Activated CD4-positive, alpha-beta T cell treated with anti-CD3 and anti-CD28 coated beads for 24 hours (primary cell): ENCODE measurements around the gene KDELR1.

Source experiments
- DNase-seq, 2 donors: peaks; one replicate each; pipeline ENCODE4 v3.0.0-alpha.2; 2020; ENCODE audit warnings: low read depth in 2 of 2

The KDELR1 gene

DNA sequence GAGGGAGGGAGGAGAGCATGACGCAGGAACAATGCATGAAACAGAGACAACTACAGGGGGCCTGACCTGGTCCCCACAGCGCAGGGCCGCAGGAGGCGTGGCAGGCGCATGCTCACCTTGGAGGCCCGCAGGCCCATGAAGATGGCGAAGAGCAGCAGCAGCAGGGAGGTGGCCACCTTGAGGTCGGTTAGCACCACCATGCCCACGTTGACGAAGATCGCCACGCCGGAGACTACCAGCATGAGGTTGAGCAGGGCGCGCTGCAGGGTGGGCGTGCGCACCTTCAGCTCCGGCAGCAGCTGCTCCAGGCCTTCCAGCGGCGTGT is 49.0 kb downstream of the KDELR1 start:
- DNase-seq, result no peak

DNA sequence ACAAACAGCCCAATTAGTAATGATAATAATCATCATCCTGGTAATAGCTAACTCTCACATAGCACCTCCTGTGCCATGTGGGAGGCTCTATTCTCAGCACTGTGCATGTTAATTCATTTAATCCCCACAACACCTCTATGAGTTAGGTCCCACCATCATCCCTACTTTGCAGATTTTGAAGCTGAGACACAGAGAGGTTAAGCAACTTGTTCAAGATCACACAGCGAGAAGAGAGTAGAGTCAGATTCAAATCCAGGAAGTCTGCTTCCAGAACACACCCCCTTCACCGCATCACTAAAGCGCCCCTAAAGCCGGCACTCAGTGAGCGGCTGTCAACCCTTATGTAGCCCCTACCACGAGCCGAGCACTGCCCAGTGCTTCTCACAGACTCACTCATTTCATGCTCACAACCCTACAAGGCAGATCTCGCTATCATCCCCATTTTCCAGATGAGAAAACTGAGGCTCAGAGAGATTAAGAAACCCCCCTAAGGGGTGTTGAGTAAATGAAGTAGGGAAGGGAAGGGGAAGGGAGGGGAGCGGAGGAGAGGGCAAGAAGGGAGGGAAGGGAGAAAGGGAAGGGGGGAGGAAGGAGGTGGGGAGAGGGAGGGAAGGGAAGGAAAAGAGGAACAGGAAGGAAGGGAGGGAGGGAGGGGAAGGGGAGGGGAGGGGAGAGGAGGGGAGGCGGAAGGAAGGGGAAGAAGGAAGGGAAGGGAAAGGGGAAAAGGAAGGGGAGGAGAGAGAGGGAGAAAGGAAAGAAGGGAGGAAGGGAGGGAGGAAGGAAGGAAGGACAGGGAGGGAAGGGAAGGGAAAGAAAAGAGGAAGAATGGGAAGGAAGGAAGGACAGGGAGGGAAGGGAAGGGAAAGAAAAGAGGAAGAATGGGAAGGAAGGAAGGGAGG is 49.6 kb downstream of the KDELR1 start:
- no peak for DNase-seq

DNA sequence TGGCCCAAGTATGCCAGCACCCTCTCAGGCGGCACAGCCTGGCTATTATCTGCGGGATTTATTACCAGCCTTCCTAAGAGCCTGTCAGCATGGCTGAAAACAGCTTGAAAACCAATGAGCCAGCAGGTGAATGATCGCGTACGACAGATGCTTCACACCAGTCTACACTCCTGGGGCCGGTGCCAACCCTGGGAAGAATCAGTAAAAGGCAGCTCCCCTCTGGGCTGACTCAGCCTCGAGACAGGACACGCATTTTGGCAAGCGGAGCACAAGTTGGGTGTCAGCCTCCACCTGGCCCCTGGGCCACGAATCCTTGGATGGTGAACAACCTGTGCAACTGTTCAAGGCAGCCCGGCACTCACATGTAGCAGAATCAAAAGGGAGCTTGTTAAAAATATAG is 50.4 kb downstream of the KDELR1 start:
- DNase-seq, result no peak

DNA sequence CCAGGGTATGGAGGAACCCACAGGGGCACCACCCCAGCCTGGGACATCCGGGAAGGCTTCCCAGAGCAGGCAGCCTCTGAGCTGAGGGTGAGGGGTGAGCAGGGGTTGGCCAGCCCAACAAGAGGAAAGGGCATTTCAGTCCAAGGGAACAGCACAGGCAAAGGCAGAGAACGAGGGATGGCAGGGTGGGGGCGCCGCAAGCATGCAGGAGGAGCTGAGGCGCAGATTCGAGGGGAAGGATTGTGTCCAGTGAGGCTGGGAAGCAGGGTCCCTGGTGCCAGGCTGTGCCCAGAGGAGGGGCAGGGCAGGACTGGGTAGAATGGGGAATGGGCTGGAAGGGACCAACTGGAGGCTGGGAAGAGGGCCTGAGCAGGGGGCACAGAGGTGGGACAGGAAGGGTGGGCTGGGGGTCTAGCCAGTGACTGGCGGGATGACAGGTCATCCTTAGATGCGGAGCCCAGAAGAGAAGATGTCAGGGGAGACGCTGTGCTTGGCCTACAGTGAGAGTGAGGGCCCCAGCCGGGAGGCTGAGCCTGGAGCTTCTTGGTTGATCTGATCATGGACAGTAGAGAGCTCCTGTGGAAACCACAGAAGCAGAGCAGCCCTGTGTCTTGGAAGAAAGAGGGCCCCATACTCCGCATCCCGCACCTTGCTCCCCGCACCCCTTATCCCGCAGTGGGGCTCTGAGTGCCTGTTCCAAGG is 52.4 kb downstream of the KDELR1 start:
- no peak for DNase-seq

DNA sequence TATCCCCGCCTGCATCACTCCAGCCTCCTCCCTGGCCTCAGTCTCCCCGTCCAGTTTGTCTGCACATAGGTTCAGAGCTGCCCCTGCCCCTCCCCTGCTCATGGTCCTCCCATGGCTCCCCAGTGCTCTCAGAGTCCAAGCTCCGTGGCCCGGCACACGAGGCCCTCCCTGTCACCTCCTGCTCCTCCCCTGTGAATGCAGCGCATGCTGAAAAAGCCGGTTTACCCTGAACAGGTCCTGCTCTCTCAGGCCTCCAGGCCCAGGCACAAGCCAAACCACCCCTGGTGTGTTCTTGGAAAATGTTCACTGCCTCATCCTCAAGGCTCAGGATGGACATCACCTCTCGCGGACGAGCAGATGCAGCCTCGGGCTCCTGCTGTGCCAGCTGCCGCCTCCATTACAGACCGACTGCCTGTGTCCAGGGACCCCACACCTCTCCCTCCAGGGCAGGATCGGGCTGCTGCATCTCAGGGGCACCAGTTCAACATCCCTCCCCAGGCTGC is 53.0 kb downstream of the KDELR1 start:
- no peak for DNase-seq

DNA sequence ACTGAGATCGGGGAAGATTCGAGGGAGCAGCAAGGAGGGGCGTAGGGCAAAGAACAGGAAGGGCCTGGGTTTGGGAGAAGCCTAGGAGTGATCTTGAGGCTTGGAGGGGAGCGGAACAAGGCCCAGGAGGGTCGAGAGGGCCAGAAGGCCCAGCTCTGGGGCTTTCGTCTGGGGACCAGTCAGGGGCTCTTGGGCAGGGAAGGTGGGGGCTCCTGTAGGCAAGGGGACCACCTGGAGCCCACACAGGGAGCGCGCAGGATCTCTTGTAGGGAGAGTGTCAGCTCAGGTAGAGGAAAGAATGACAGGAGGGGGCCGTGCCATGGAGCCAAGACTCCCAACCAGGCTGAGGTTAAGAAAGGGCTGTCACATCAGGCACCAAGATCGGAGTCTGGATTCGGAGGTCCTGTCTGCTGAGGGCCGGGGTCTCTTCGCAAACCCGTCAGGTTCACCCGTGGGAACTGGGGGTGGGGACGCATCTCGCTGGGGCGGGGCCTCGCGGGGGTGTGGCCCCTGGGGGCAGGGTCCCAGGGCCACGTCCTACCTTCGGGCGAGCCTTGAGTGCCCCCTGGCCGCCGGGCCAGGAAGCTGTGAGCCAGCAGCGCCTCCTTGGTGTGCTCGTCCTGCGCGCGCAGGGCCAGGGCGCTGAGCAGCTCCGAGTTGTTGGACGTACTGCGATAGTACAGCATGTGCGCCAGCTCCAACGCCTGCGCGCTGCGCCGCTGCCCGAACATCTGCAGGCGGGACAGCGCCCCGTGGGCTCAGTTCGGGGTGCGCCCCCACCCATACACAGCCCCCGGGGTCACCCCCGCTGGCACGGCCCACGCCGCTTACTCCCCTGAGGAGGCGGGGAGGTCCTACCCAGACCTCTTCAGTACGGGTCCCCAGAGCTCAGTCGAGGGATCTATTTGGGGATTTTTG is 57.6 kb downstream of the KDELR1 start:
- peak; percentile 84 to 89 for DNase-seq

DNA sequence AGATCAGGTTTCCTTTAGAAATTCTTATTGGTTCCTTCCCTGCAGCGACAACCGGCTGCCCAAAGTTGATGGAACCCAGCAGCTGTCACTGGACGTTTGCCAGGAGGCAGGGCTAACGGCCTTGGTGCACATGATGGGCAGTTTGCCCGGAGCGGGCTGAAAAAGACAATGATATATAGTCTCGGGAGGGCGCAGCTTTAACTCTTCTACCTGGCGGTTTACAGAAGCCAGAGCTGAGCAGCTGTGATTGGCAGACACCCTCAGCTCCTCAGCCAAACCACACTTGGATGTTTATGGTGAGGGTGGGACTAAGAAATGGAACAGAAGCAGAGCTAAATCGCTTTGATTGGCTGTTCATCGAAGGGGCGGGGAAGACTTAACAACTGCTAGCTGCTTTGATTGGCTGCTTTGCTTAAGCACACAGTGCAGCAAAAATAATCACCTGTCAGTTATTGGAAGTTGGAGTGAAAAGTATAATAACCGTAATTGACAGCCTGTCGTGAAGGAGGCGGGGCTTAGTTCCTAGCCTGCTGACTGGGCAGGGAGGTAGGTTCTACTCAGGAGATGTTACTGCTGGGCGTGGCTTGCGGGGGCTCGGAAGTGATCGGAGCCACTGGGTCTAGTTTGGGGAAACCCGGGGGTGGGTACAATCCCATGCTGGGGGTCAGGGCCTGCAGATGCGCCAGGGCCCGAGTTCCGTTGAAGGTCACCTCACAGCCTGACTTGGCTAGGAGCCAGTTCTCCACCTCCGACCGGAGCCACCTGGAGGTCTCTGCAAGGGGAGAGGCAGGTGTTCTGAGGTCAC is 58.5 kb downstream of the KDELR1 start:
- DNase-seq, result peak; percentile 78 to 85
